ENCODE data around the gene EPS8.

The EPS8 gene

DNA sequence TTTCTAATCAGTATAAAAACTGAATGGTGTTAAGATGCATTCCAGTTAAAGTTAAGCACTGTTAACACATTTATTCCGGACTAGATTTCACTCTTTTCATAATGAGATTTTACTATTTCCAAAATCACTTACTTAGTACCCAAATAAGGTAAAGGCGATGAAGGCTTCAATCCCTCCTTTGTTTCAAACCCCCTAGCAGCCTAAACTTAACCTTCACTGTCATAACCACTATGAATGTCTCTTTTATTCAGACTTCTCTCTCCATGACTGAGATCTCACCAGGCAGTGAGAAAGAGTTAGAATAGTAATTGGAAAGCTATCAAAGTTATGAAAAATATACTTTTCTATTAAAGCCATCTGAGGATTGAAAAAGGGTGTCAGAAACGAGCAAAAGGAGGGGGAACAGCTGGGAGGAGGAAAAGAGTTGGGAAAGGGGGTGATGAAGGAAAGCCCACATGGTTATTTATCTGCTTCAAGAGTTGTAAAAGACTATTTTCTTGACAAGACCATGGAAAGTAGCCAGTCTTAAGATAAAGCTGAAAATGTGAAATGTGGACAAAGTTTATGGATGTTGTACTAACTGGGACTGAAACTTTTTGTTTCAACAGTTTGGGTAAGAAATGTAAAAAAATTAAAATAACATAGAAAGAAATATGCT, 11.7 kb downstream of the EPS8 start:
- ChIA-PET CTCF (interaction anchor here (2.0 kb wide), 1 partner anchor 11 kb away, joined by 6 read pairs; the partner anchor contains the start of gene EPS8), POLR2A (no interaction called here)
- no peak for TF ChIP-seq CTCF (IDR thresholded peaks at IDR 0.05; ENCODE audit: control extremely low read depth, extremely low read depth, low read depth, missing control alignments)
- no peak for DNase-seq (ENCODE audit: extremely low spot score)

GRCh38 chr12:15776532-15776931, 12.7 kb downstream of the EPS8 start:
- CTCF ChIA-PET = interaction anchor here (0.7 to 2.0 kb wide), 3 partner anchors 12 to 192 kb away, joined by 3 to 6 read pairs (median 4); partner anchors contain the start of gene EPS8

GRCh38 chr12:15774819-15775218, 14.4 kb downstream of the EPS8 start:
- TF ChIP-seq CTCF (IDR thresholded peaks at IDR 0.05; ENCODE audit: control extremely low read depth, extremely low read depth, low read depth, missing control alignments) = no peak
- CTCF ChIA-PET = no interaction called here
- DNase-seq (ENCODE audit: extremely low spot score) = no peak
- POLR2A ChIA-PET = no interaction called here

More at GRCh38 chr12:15776532-15776931, 12.7 kb downstream of the EPS8 start:
- DNase-seq (ENCODE audit: extremely low spot score) = no peak
- TF ChIP-seq CTCF (IDR thresholded peaks at IDR 0.05; ENCODE audit: control extremely low read depth, extremely low read depth, low read depth, missing control alignments) = no peak
- POLR2A ChIA-PET = no interaction called here

GRCh38 chr12:15772405-15773018, 16.7 kb downstream of the EPS8 start:
- no peak for DNase-seq (ENCODE audit: extremely low spot score)
- ChIA-PET POLR2A (no interaction called here), CTCF (interaction anchor here (0.6 to 2.0 kb wide), 11 partner anchors 12 to 77 kb away, joined by 3 to 5 read pairs (median 3); no protein-coding TSS in a partner anchor)
- TF ChIP-seq CTCF (IDR thresholded peaks at IDR 0.05; ENCODE audit: control extremely low read depth, extremely low read depth, low read depth, missing control alignments) = peak; percentile 14

DNA sequence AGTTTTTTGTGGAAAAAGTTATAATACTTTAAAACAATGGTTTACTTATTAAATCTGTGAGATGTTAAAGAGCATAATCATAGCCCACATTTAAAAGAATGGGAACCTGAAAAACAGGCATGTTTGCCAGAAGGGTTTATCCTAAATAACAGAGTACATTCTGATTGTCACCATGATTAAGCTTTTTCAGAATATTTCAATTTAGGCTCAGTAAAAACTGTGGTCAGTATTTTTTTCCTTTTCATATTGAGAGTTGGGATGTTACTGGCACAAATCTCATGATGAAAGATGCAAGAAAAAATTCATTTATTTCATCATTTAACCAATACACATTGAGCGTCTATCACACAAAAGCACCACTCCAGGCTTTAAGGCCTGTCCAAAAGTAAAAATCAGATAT, 18.6 kb downstream of the EPS8 start:
- no peak for DNase-seq (ENCODE audit: extremely low spot score)
- no peak for TF ChIP-seq CTCF (IDR thresholded peaks at IDR 0.05; ENCODE audit: control extremely low read depth, extremely low read depth, low read depth, missing control alignments)
- CTCF ChIA-PET = interaction anchor here (2.0 kb wide), 1 partner anchor 10 kb away, joined by 6 read pairs; no protein-coding TSS in a partner anchor
- POLR2A ChIA-PET = no interaction called here

DNA sequence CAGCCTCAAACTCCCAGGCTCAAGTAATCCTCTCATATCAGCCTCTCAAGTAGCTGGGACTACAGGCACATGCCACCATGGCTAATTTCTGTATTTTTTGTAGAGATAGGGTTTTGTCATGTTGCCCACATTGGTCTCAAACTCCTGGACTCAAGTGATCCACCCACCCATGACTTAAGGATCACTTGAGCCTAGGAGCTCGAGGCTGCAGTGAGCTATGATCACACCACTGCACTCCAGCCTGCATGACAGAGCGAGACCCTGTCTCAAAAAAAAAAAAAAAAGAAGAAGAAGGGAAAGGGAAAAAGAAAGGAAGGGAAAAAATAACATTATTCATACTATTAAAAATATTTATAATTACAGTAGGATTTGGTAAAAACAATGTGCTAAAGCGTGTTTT, 19.2 kb downstream of the EPS8 start:
- DNase-seq (ENCODE audit: extremely low spot score) = no peak
- ChIA-PET CTCF (interaction anchor here (2.0 kb wide), 1 partner anchor 11 kb away, joined by 6 read pairs; no protein-coding TSS in a partner anchor), POLR2A (no interaction called here)
- no peak for TF ChIP-seq CTCF (IDR thresholded peaks at IDR 0.05; ENCODE audit: control extremely low read depth, extremely low read depth, low read depth, missing control alignments)
